Neural cell (in vitro differentiated cells): ENCODE measurements around the gene NFILZ. TPM values are rescaled to one million over a fixed set of nuclear protein-coding genes. Genes with fewer than 3 reads are reported as not detected.

Source experiments
- H2AFZ ChIP-seq: fragments of 200-600, 300-800 bp; sonication (generic), shearing (Covaris generic); 2 replicates; pipeline ENCODE4 v1.6.0; 2014; ENCODE audit warnings: low read depth, mild to moderate bottlenecking, antibody characterized with exemption, low read length, moderate library complexity
- H3F3A ChIP-seq: fragments of 200-600 bp; shearing (Covaris generic); 2 replicates; pipeline ENCODE4 v1.6.1; 2016; ENCODE audit warnings: mild to moderate bottlenecking, moderate library complexity, mixed read lengths, antibody characterized with exemption, low read length; ENCODE audit not compliant: insufficient read depth, poor library complexity, severe bottlenecking
- H3K27ac ChIP-seq: fragments of 200-600, 300-800 bp; sonication (generic), shearing (Covaris generic); 2 replicates; pipeline ENCODE4 v1.5.1; 2014; ENCODE audit warnings: mild to moderate bottlenecking, low read length, moderate library complexity
- H3K27me3 ChIP-seq: fragments of 300-800, 200-600 bp; sonication (generic), shearing (Covaris generic); 2 replicates; pipeline ENCODE4 v1.6.0; 2014; ENCODE audit warnings: mild to moderate bottlenecking, low read depth, low read length, moderate library complexity; ENCODE audit not compliant: insufficient read depth
- H3K36me3 ChIP-seq: fragments of 300-800, 200-600 bp; sonication (generic), shearing (Covaris generic); 2 replicates; pipeline ENCODE4 v1.5.1; 2014; ENCODE audit warnings: mild to moderate bottlenecking, antibody characterized with exemption, low read length, moderate library complexity; ENCODE audit not compliant: insufficient read depth
- H3K4me2 ChIP-seq: fragments of 300-800, 200-600 bp; sonication (generic), shearing (Covaris generic); 2 replicates; pipeline ENCODE4 v1.6.0; 2014; ENCODE audit warnings: mild to moderate bottlenecking, low read length
- H3K4me3 ChIP-seq: fragments of 300-800, 200-600 bp; sonication (generic), shearing (Covaris generic); 2 replicates; pipeline ENCODE4 v1.5.1; 2014; ENCODE audit warnings: mild to moderate bottlenecking, low read length, moderate library complexity
- H3K79me2 ChIP-seq: fragments of 200-600 bp; shearing (Covaris generic); replicated peaks from 2 replicates; pipeline ENCODE4 v1.6.0; 2014; ENCODE audit warnings: mild to moderate bottlenecking, low read length, moderate library complexity; ENCODE audit not compliant: insufficient read depth
- H3K9ac ChIP-seq: fragments of 300-800, 200-600 bp; sonication (generic), shearing (Covaris generic); 2 replicates; pipeline ENCODE4 v1.6.1; 2016; ENCODE audit warnings: mild to moderate bottlenecking, low read length, mixed read lengths
- H3K9me2 ChIP-seq: fragments of 200-600 bp; shearing (Covaris generic); 2 replicates; pipeline ENCODE4 v1.6.1; 2016; ENCODE audit warnings: mild to moderate bottlenecking, low read length, mixed read lengths; ENCODE audit not compliant: insufficient read depth
- H3K9me3 ChIP-seq: fragments of 200-600, 300-800 bp; sonication (generic), shearing (Covaris generic); 2 replicates; pipeline ENCODE4 v1.6.1; 2016; ENCODE audit warnings: mild to moderate bottlenecking, mixed run types, low read length, moderate library complexity, mixed read lengths
- H4K20me1 ChIP-seq: fragments of 200-600 bp; shearing (Covaris generic); 2 replicates; pipeline ENCODE4 v1.6.1; 2016; ENCODE audit warnings: mild to moderate bottlenecking, mixed run types; ENCODE audit not compliant: insufficient read depth
- EP300 ChIP-seq: fragments of 450-650 bp; conservative IDR thresholded peaks from 2 replicates; pipeline ENCODE4 v1.6.1; 2014; ENCODE audit warnings: antibody characterized with exemption, mild to moderate bottlenecking, moderate library complexity; ENCODE audit not compliant: poor library complexity, severe bottlenecking
- EZH2 ChIP-seq: fragments of 200-600, 300-800 bp; shearing (Covaris generic), sonication (generic); IDR thresholded peaks from 2 replicates; pipeline ENCODE4 v1.6.1; 2014; ENCODE audit warnings: antibody characterized with exemption, low read length, borderline replicate concordance, mild to moderate bottlenecking; ENCODE audit not compliant: insufficient read depth, poor library complexity, severe bottlenecking
- MXI1 ChIP-seq: fragments of 450-650 bp; conservative IDR thresholded peaks from 2 replicates; pipeline ENCODE4 v1.6.1; 2014; ENCODE audit warnings: antibody characterized with exemption, mild to moderate bottlenecking; ENCODE audit not compliant: poor library complexity, severe bottlenecking
- POLR2AphosphoS5 ChIP-seq: IDR thresholded peaks from 2 replicates; pipeline ENCODE4 v1.6.1; 2012
- RAD21 ChIP-seq: fragments of 450-650 bp; conservative IDR thresholded peaks from 2 replicates; pipeline ENCODE4 v1.6.1; 2014; ENCODE audit warnings: antibody characterized with exemption, mild to moderate bottlenecking, moderate library complexity
- SMC3 ChIP-seq: fragments of 450-650 bp; conservative IDR thresholded peaks from 2 replicates; pipeline ENCODE4 v1.6.1; 2014; ENCODE audit warnings: antibody characterized with exemption, mild to moderate bottlenecking, moderate library complexity; ENCODE audit not compliant: poor library complexity
- TAF1 ChIP-seq: IDR thresholded peaks from 2 replicates; pipeline ENCODE4 v1.6.1; 2012; ENCODE audit warnings: low read depth
- polyA plus RNA-seq: library from polyadenylated mRNA; depleted of rRNA; stranded (reverse); fragments of >200 nt; gene quantifications from 2 replicates; pipeline ENCODE4 v1.2.3, GENCODE V29; 2014
- TF ChIP-seq, protein P1 (sequence below): IDR thresholded peaks from 2 replicates; pipeline ENCODE4 v1.6.1; 2012; ENCODE audit warnings: borderline replicate concordance
- TF ChIP-seq, protein P2 (sequence below): fragments of 450-650 bp; IDR thresholded peaks from 2 replicates; pipeline ENCODE4 v1.5.1; 2014; ENCODE audit warnings: antibody characterized with exemption, mild to moderate bottlenecking, moderate library complexity; ENCODE audit not compliant: poor library complexity, severe bottlenecking

NFILZ gene
- polyA plus RNA-seq, 1 donor from 2014 or later = not detected

DNA sequence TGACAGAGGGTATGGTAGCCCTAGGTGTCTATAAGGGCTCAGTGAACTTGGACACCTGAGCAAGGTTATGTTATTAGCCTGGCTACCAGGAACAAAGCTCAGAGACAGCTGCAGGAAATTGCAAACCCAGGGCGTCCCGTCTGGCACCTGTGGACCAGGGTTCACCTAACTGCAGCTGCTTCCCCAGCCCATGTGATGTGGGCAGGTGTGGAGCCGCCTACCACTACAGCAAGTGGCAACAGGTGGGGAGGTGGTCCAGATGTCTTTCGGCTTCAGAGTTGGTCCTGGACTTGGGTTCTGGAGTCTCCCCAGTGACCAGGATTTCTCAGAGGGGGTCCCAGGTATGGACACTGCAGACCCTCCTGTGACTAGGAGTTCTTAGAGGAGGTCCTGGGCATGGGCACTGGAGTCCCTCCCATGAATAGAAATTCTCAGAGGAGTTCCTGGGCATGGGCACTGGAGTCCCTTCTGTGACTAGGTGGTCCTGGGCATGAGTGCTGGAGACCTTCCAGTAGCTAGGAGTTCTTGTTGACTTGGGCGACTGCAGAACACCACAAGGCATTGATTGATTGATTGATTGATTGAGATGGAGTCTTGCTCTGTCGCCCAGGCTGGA, 43.0 kb downstream of the NFILZ start:
- Histone ChIP-seq H3K27ac (no peak overlapping the region), H3K79me2 (no peaks in the 10 kb centered on the region), H4K20me1 (no peaks in the 10 kb centered on the region), H3K9me2 (no peaks in the 10 kb centered on the region), H3K36me3 (no peaks in the 10 kb centered on the region), H3K4me2 (no peak overlapping the region), H3F3A (no peaks in the 10 kb centered on the region), H3K4me3 (no peak overlapping the region), H2AFZ (no peak overlapping the region), H3K9ac (no peak overlapping the region), H3K27me3 (no peaks in the 10 kb centered on the region), H3K9me3 (no peaks in the 10 kb centered on the region)
- TF ChIP-seq RAD21 = no peak

DNA sequence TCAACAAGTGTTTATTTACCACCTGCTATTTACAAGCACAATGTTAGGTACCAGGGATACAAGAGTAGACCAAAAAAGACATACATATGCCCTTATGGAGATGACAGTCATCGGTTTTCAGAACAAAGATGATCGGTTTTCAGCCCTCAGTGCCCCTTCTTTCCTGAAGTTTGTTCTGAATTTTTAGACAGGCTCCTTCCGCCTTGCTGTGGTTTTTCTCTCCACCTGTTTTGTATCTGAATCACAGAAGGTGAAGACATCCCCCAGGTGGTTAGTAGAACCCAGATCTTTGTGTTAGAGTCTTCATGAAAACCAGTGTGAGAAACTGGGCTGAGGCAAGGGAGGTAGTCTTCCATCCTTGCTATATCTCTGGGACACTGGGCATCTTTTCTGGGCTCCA, 44.6 kb downstream of the NFILZ start:
- no peaks in the 10 kb centered on the region for H4K20me1 ChIP-seq
- H3K9me2 ChIP-seq = no peaks in the 10 kb centered on the region
- no peak overlapping the region for H3K9ac ChIP-seq
- H3K9me3 ChIP-seq = no peaks in the 10 kb centered on the region
- no peak overlapping the region for H3K4me2 ChIP-seq
- H3K79me2 ChIP-seq = no peaks in the 10 kb centered on the region
- H3F3A ChIP-seq = no peaks in the 10 kb centered on the region
- H3K27ac ChIP-seq = no peak overlapping the region
- no peaks in the 10 kb centered on the region for H3K27me3 ChIP-seq
- no peaks in the 10 kb centered on the region for H3K36me3 ChIP-seq
- H2AFZ ChIP-seq = no peak overlapping the region
- TF ChIP-seq RAD21 (no peak), EZH2 (no peak), MXI1 (no peak), POLR2AphosphoS5 (no peak), TAF1 (no peak), SMC3 (no peak), EP300 (no peak)
- TF ChIP-seq, protein P1, sequence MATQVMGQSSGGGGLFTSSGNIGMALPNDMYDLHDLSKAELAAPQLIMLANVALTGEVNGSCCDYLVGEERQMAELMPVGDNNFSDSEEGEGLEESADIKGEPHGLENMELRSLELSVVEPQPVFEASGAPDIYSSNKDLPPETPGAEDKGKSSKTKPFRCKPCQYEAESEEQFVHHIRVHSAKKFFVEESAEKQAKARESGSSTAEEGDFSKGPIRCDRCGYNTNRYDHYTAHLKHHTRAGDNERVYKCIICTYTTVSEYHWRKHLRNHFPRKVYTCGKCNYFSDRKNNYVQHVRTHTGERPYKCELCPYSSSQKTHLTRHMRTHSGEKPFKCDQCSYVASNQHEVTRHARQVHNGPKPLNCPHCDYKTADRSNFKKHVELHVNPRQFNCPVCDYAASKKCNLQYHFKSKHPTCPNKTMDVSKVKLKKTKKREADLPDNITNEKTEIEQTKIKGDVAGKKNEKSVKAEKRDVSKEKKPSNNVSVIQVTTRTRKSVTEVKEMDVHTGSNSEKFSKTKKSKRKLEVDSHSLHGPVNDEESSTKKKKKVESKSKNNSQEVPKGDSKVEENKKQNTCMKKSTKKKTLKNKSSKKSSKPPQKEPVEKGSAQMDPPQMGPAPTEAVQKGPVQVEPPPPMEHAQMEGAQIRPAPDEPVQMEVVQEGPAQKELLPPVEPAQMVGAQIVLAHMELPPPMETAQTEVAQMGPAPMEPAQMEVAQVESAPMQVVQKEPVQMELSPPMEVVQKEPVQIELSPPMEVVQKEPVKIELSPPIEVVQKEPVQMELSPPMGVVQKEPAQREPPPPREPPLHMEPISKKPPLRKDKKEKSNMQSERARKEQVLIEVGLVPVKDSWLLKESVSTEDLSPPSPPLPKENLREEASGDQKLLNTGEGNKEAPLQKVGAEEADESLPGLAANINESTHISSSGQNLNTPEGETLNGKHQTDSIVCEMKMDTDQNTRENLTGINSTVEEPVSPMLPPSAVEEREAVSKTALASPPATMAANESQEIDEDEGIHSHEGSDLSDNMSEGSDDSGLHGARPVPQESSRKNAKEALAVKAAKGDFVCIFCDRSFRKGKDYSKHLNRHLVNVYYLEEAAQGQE = no peak
- TF ChIP-seq, protein P2, sequence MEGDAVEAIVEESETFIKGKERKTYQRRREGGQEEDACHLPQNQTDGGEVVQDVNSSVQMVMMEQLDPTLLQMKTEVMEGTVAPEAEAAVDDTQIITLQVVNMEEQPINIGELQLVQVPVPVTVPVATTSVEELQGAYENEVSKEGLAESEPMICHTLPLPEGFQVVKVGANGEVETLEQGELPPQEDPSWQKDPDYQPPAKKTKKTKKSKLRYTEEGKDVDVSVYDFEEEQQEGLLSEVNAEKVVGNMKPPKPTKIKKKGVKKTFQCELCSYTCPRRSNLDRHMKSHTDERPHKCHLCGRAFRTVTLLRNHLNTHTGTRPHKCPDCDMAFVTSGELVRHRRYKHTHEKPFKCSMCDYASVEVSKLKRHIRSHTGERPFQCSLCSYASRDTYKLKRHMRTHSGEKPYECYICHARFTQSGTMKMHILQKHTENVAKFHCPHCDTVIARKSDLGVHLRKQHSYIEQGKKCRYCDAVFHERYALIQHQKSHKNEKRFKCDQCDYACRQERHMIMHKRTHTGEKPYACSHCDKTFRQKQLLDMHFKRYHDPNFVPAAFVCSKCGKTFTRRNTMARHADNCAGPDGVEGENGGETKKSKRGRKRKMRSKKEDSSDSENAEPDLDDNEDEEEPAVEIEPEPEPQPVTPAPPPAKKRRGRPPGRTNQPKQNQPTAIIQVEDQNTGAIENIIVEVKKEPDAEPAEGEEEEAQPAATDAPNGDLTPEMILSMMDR = no peak
- no peak overlapping the region for H3K4me3 ChIP-seq
